HepG2 (cell line): ENCODE data around the gene EMILIN3.

ENCODE experiments used
- SP2 ChIP-seq: sonication (generic); formaldehyde crosslinking; IDR thresholded peaks from 2 replicates; pipeline ENCODE4 v1.5.1; 2020; ENCODE audit warnings: mild to moderate bottlenecking, missing genetic modification reagents
- TF ChIP-seq, protein P1 (sequence below): sonication (generic); formaldehyde crosslinking; IDR thresholded peaks from 2 replicates; pipeline ENCODE4 v1.5.0; 2020; ENCODE audit warnings: missing genetic modification reagents
- TF ChIP-seq, protein P2 (sequence below): sonication (generic); formaldehyde crosslinking; IDR thresholded peaks from 2 replicates; pipeline ENCODE4 v1.8.1; 2023; ENCODE audit warnings: missing genetic modification reagents, inconsistent platforms, borderline replicate concordance

DNA sequence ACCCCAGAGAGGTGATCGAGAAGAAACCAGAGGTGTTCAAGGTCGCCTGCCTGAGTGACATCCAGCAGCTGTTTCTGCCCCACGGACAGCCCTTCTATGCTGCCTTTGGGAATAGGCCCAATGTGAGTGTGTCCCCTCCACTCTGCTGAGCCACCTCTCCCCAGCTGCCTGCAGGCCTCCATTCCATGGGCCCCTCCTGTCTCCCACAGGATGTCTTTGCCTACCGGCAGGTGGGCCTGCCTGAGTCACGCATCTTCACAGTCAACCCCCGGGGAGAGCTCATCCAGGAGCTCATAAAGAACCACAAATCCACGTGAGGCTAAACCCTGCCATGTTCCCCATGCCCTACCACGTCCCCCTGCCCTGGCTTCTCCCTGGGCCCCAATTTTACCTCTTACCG, 8.4 kb downstream of the EMILIN3 start:
- TF ChIP-seq, protein P1, sequence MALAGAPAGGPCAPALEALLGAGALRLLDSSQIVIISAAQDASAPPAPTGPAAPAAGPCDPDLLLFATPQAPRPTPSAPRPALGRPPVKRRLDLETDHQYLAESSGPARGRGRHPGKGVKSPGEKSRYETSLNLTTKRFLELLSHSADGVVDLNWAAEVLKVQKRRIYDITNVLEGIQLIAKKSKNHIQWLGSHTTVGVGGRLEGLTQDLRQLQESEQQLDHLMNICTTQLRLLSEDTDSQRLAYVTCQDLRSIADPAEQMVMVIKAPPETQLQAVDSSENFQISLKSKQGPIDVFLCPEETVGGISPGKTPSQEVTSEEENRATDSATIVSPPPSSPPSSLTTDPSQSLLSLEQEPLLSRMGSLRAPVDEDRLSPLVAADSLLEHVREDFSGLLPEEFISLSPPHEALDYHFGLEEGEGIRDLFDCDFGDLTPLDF (CRISPR knock-in tag), result no peak
- no peak for TF ChIP-seq SP2 (CRISPR knock-in tag)
- TF ChIP-seq, protein P2, sequence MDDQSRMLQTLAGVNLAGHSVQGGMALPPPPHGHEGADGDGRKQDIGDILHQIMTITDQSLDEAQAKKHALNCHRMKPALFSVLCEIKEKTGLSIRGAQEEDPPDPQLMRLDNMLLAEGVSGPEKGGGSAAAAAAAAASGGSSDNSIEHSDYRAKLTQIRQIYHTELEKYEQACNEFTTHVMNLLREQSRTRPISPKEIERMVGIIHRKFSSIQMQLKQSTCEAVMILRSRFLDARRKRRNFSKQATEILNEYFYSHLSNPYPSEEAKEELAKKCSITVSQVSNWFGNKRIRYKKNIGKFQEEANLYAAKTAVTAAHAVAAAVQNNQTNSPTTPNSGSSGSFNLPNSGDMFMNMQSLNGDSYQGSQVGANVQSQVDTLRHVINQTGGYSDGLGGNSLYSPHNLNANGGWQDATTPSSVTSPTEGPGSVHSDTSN (CRISPR knock-in tag), result no peak
